Neuronal stem cell (in vitro differentiated cells): ENCODE results near the gene RNF38.
"Not testable (repeated sequence)": the region's sequence is repeated elsewhere in the genome, so short reads cannot be mapped to it uniquely, and the experiment has no call there.

Experiments
- DNase-seq: peaks from one replicate; pipeline ENCODE4 v3.0.0-alpha.2; 2013; ENCODE audit warnings: low spot score
- H2AFZ ChIP-seq: one replicate; pipeline ENCODE4 v1.6.1; 2013; ENCODE audit warnings: mild to moderate bottlenecking, low read length, inconsistent platforms
- H2AK5ac ChIP-seq: 2 replicates; pipeline ENCODE4 v1.6.1; 2013; ENCODE audit warnings: low read depth, mild to moderate bottlenecking, inconsistent platforms, low read length, moderate library complexity, mixed read lengths
- H2BK120ac ChIP-seq: 2 replicates; pipeline ENCODE4 v1.6.1; 2013; ENCODE audit warnings: low read depth, mild to moderate bottlenecking, inconsistent platforms, low read length, moderate library complexity, mixed read lengths
- H2BK12ac ChIP-seq: one replicate; pipeline ENCODE4 v1.6.1; 2013; ENCODE audit warnings: low read length, inconsistent platforms
- H2BK15ac ChIP-seq: 2 replicates; pipeline ENCODE4 v1.6.1; 2013; ENCODE audit warnings: mild to moderate bottlenecking, low read length, inconsistent platforms, mixed read lengths
- H2BK5ac ChIP-seq: one replicate; pipeline ENCODE4 v1.6.1; 2013; ENCODE audit warnings: inconsistent platforms, mild to moderate bottlenecking, low read length, moderate library complexity
- H3K14ac ChIP-seq: one replicate; pipeline ENCODE4 v1.6.1; 2013; ENCODE audit warnings: low read length, inconsistent platforms
- H3K18ac ChIP-seq: 2 replicates; pipeline ENCODE4 v1.6.1; 2013; ENCODE audit warnings: low read length, inconsistent platforms
- H3K23ac ChIP-seq: 2 replicates; pipeline ENCODE4 v1.6.1; 2013; ENCODE audit warnings: low read depth, mild to moderate bottlenecking, mixed read lengths, low read length, inconsistent platforms; ENCODE audit not compliant: poor library complexity
- H3K27ac ChIP-seq: replicated peaks from 3 replicates; pipeline ENCODE4 v1.5.1; 2013; ENCODE audit warnings: low read length, inconsistent platforms
- H3K27me3 ChIP-seq, 3 experiments: 2 replicates each; pipeline ENCODE4 v1.6.1; 2013; ENCODE audit warnings: low read length in 3 of 3, mild to moderate bottlenecking in 2 of 3, inconsistent platforms in 1 of 3, low read depth in 1 of 3, mixed read lengths in 1 of 3, moderate library complexity in 1 of 3; ENCODE audit not compliant: control insufficient read depth in 3 of 3, insufficient read depth in 3 of 3
- H3K36me3 ChIP-seq, 2 donors: replicated peaks in 1 of 2; 2 replicates each; pipeline ENCODE4 v1.6.1; 2013; ENCODE audit warnings: low read length in 2 of 2; ENCODE audit not compliant: control insufficient read depth in 2 of 2, insufficient read depth in 2 of 2
- H3K4ac ChIP-seq: 2 replicates; pipeline ENCODE4 v1.6.1; 2013; ENCODE audit warnings: inconsistent platforms, mild to moderate bottlenecking, low read length, moderate library complexity
- H3K4me1 ChIP-seq, 2 donors: 1 replicate in 1 of 2; 2 replicates in 1 of 2; pipeline ENCODE4 v1.6.1; 2013; ENCODE audit warnings: low read length in 2 of 2, low read depth in 1 of 2; ENCODE audit not compliant: control insufficient read depth in 2 of 2, insufficient read depth in 1 of 2
- H3K4me2 ChIP-seq: one replicate; pipeline ENCODE4 v1.6.1; 2013; ENCODE audit warnings: mild to moderate bottlenecking, low read length, inconsistent platforms; ENCODE audit not compliant: insufficient read depth, poor library complexity, severe bottlenecking
- H3K4me3 ChIP-seq, 2 donors: 2 replicates each; pipeline ENCODE4 v1.5.1; 2013; ENCODE audit warnings: low read length in 2 of 2, mild to moderate bottlenecking in 2 of 2, inconsistent platforms in 1 of 2, moderate library complexity in 1 of 2
- H3K79me1 ChIP-seq: one replicate; pipeline ENCODE4 v1.6.1; 2013; ENCODE audit warnings: low read depth, mild to moderate bottlenecking, inconsistent platforms, low read length, moderate library complexity
- H3K9ac ChIP-seq: one replicate; pipeline ENCODE4 v1.6.1; 2013; ENCODE audit warnings: mild to moderate bottlenecking, low read depth, low read length, inconsistent platforms; ENCODE audit not compliant: poor library complexity
- H3K9me3 ChIP-seq, 2 donors: replicated peaks in 1 of 2; 2 replicates each; pipeline versions ENCODE3 to v1.6.1; 2013; ENCODE audit warnings: low read length in 2 of 2, mild to moderate bottlenecking in 2 of 2, inconsistent platforms in 1 of 2, low read depth in 1 of 2, mixed read lengths in 1 of 2, moderate library complexity in 1 of 2; ENCODE audit not compliant: control insufficient read depth in 2 of 2, insufficient read depth in 1 of 2
- H4K8ac ChIP-seq: one replicate; pipeline ENCODE4 v1.6.1; 2013; ENCODE audit warnings: low read depth, mild to moderate bottlenecking, inconsistent platforms, low read length, moderate library complexity
- H4K91ac ChIP-seq: one replicate; pipeline ENCODE4 v1.6.1; 2013; ENCODE audit warnings: low read length, low read depth, mild to moderate bottlenecking, inconsistent platforms; ENCODE audit not compliant: poor library complexity
- WGBS, 2 donors: extraction: QIAGEN DNeasy Blood & Tissue Kit; methylation state at CpG; one replicate each; pipeline ENCODE4 v1.1.7; 2013; ENCODE audit warnings: missing lambda C conversion rate in 2 of 2, mixed read lengths in 1 of 2; ENCODE audit not compliant: insufficient read length in 2 of 2, insufficient replicate concordance in 1 of 2; ENCODE audit errors: extremely low coverage in 2 of 2; 5-methylcytosine and 5-hydroxymethylcytosine counted together

The RNF38 gene

DNA sequence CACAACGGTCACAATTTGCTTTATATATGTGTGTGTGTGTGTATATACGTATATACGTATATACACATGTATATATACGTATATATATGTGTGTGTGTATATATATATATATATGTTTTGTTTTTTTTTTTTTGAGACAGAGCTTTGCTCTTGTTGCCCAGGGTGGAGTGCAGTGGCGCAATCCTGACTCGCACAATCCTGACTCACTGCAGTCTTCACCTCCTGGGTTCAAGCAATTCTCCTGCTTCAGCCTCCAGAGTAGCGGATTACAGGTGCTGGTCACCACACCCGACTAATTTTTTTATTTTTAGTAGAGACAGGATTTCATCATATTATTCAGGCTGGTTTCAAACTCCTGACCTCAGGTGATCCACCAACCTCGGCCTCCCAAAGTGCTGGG is 3.1 kb downstream of the RNF38 start:
- WGBS, 2 donors: no CpG with 5 or more reads among the region's 9 CpGs

DNA sequence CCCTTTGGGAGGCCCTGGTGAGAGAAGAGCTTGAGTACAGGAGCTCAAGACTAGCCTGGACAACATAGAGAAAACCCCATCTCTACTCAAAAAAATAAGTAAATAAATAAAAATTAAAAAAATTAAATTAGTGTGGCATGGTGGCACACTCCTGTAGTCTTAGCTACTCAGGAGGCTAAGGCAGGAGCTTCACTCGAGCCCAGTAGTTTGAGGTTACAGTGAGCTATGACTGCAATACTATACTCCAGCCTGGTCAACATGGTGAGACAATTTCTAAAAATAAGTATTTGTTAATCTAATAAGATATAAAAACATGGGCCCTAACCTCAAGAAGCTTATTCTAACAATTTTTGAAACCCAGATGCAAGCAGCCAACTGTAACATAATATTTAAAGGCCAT is 7.6 kb downstream of the RNF38 start:
- H3K36me3 ChIP-seq: peaks cover 3 to 91% of the 10 kb centered on the region in 2 donors
- H4K8ac ChIP-seq: no peak overlapping the region
- no peak overlapping the region for H3K23ac ChIP-seq
- H3K4me2 ChIP-seq: no peak overlapping the region
- H3K9me3 ChIP-seq: peaks cover 2 to 8% of the 10 kb centered on the region in 2 donors
- H2BK120ac ChIP-seq: no peak overlapping the region
- no peak overlapping the region for H3K14ac ChIP-seq
- no peak overlapping the region for H2AFZ ChIP-seq
- H2AK5ac ChIP-seq: no peak overlapping the region
- H3K27me3 ChIP-seq: no peaks in the 10 kb centered on the region
- DNase-seq: no peak
- no peak overlapping the region for H3K4me3 ChIP-seq
- H2BK5ac ChIP-seq: no peak overlapping the region
- H3K18ac ChIP-seq: no peak overlapping the region
- no peak overlapping the region for H2BK12ac ChIP-seq
- no peak overlapping the region for H4K91ac ChIP-seq
- no peak overlapping the region for H2BK15ac ChIP-seq
- no CpG with 5 or more reads among the region's 1 CpG for WGBS, 2 donors
- no peak overlapping the region for H3K27ac ChIP-seq
- no peak overlapping the region for H3K4ac ChIP-seq
- H3K9ac ChIP-seq: no peak overlapping the region
- H3K4me1 ChIP-seq: peaks cover 0 to 1% of the 10 kb centered on the region in 2 donors
- H3K79me1 ChIP-seq: peaks cover 6% of the 10 kb centered on the region

More for the DNA sequence above, 3.1 kb downstream of the RNF38 start:
- H2BK15ac ChIP-seq: no peak overlapping the region
- H3K27me3 ChIP-seq: no peaks in the 10 kb centered on the region
- no peak overlapping the region for H3K14ac ChIP-seq
- H3K36me3 ChIP-seq: peaks cover 3 to 51% of the 10 kb centered on the region in 2 donors
- no peak overlapping the region for H2BK12ac ChIP-seq
- no peak overlapping the region for H3K18ac ChIP-seq
- H2AFZ ChIP-seq: no peak overlapping the region
- DNase-seq: no peak
- H3K4ac ChIP-seq: no peak overlapping the region
- H2BK5ac ChIP-seq: no peak overlapping the region
- peaks cover 6% of the 10 kb centered on the region for H3K79me1 ChIP-seq
- H4K91ac ChIP-seq: no peak overlapping the region
- no peak overlapping the region for H3K4me2 ChIP-seq
- H3K23ac ChIP-seq: no peak overlapping the region
- no peak overlapping the region for H3K27ac ChIP-seq
- H3K4me1 ChIP-seq: peaks cover 3 to 11% of the 10 kb centered on the region in 2 donors
- H3K9me3 ChIP-seq: peaks cover 2 to 15% of the 10 kb centered on the region in 2 donors
- H4K8ac ChIP-seq: no peak overlapping the region
- no peak overlapping the region for H3K9ac ChIP-seq
- no peak overlapping the region for H3K4me3 ChIP-seq
- no peak overlapping the region for H2BK120ac ChIP-seq
- H2AK5ac ChIP-seq: no peak overlapping the region

DNA sequence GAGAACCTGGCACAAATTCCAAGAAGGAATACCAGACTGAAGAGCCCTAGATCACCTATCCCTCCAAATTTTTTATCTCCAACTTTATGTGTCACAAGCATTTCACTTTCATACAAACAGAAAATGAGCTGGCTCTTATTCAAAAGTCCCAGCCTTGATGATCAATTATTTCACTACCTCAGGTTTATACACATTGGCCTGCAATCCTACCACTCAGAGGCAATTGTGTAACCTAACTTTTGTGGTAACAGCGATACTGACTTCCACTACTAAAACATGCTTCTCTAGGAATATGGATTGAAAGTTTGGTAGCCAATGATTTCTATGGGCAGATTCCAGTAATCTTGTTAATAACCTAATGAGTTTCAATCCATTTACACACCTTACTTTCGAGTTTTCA is 10.5 kb downstream of the RNF38 start:
- Histone ChIP-seq H3K36me3 (peaks cover 6 to 94% of the 10 kb centered on the region in 2 donors), H2BK120ac (no peak overlapping the region)
- DNase-seq: no peak

DNA sequence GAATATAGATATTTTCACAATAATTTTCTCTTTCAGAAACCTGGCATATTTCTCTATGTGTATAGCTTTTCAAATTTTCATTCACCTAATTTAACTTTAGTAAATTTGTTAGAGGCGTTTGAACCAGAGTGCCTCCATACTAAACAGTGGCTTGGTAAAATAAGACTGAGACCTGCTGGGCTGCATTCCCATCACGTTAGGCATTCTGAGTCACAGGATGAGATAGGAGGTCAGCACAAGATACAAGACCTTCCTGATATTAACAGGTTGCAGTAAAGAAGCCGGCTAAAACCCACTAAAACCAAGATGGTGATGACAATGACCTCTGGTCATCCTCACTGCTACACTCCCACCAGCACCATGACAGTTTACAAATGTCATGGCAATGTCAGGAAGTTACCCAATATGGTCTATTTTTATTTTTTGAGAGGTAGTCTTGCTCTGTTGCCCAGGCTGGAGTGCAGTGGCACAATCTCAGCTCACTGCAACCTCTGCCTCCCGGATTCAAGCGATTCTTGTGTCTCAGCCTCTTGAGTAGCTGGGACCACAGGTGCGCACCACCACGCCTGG is 13.6 kb downstream of the RNF38 start:
- not testable (repeated sequence) for H3K4me3 ChIP-seq, H3K4me1 ChIP-seq, H2BK120ac ChIP-seq, H3K79me1 ChIP-seq, H2AK5ac ChIP-seq, H4K91ac ChIP-seq, H3K14ac ChIP-seq, H2BK5ac ChIP-seq, H2AFZ ChIP-seq, H2BK12ac ChIP-seq, H3K27ac ChIP-seq, H3K4me2 ChIP-seq, H3K9ac ChIP-seq, H3K18ac ChIP-seq, H3K9me3 ChIP-seq, H4K8ac ChIP-seq, H3K4ac ChIP-seq, H3K27me3 ChIP-seq, H3K23ac ChIP-seq, DNase-seq, H2BK15ac ChIP-seq
- WGBS, 2 donors: no CpG with 5 or more reads among the region's 7 CpGs
- H3K36me3 ChIP-seq: peaks cover 4 to 95% of the 10 kb centered on the region in 2 donors

More for the DNA sequence above, 10.5 kb downstream of the RNF38 start:
- H3K23ac ChIP-seq: no peak overlapping the region
- no peaks in the 10 kb centered on the region for H3K27me3 ChIP-seq
- H2BK15ac ChIP-seq: no peak overlapping the region
- H3K18ac ChIP-seq: no peak overlapping the region
- H3K79me1 ChIP-seq: peaks cover 8% of the 10 kb centered on the region
- no peak overlapping the region for H2BK12ac ChIP-seq
- H3K9ac ChIP-seq: no peak overlapping the region
- no peak overlapping the region for H2BK5ac ChIP-seq
- no peak overlapping the region for H4K8ac ChIP-seq
- H3K9me3 ChIP-seq: peaks cover 2 to 6% of the 10 kb centered on the region in 2 donors
- H4K91ac ChIP-seq: no peak overlapping the region
- no peak overlapping the region for H2AK5ac ChIP-seq
- H3K4me1 ChIP-seq: no peaks in the 10 kb centered on the region
- no CpG with 5 or more reads among the region's 2 CpGs for WGBS, 2 donors
- H3K14ac ChIP-seq: no peak overlapping the region
- H3K4me3 ChIP-seq: no peak overlapping the region
- no peak overlapping the region for H2AFZ ChIP-seq
- no peak overlapping the region for H3K4me2 ChIP-seq
- H3K4ac ChIP-seq: no peak overlapping the region
- H3K27ac ChIP-seq: no peak overlapping the region
